HepG2 (cell line): Measurements from ENCODE around the gene ATG2A. TPM values are rescaled to one million over a fixed set of nuclear protein-coding genes. Genes with fewer than 3 reads are reported as not detected.

Experiments
- DBP ChIP-seq: sonication (generic); formaldehyde crosslinking; IDR thresholded peaks from 2 replicates; pipeline ENCODE4 v1.4.0; 2020; ENCODE audit warnings: missing genetic modification reagents; ENCODE audit errors: not compliant biosample characterization
- DMAP1 ChIP-seq: IDR thresholded peaks from 2 replicates; pipeline ENCODE4 v1.6.1; 2016
- HNRNPH1 ChIP-seq: fragments of 200-400 bp; formaldehyde crosslinking; optimal IDR thresholded peaks from 2 replicates; pipeline ENCODE3; 2017; ENCODE audit warnings: mild to moderate bottlenecking, low read depth, low read length
- MATR3 ChIP-seq: sonication (generic); formaldehyde crosslinking; IDR thresholded peaks from 2 replicates; pipeline ENCODE4 v1.4.0; 2020; ENCODE audit warnings: missing genetic modification reagents
- MED8 ChIP-seq: sonication (generic); formaldehyde crosslinking; IDR thresholded peaks from 2 replicates; pipeline ENCODE4 v1.8.1; 2023; ENCODE audit warnings: mild to moderate bottlenecking, missing genetic modification reagents; ENCODE audit not compliant: insufficient replicate concordance
- MIER3 ChIP-seq: IDR thresholded peaks from 2 replicates; pipeline ENCODE4 v1.6.1; 2016; ENCODE audit warnings: missing compliant biosample characterization, borderline replicate concordance
- MTF2 ChIP-seq: sonication (generic); formaldehyde crosslinking; IDR thresholded peaks from 2 replicates; pipeline ENCODE4 v1.5.0; 2020; ENCODE audit warnings: missing genetic modification reagents, borderline replicate concordance
- PAWR ChIP-seq: sonication (generic); formaldehyde crosslinking; IDR thresholded peaks from 2 replicates; pipeline ENCODE4 v1.4.0; 2020; ENCODE audit warnings: missing genetic modification reagents, mild to moderate bottlenecking, borderline replicate concordance
- PAX8 ChIP-seq: sonication (generic); formaldehyde crosslinking; IDR thresholded peaks from 2 replicates; pipeline ENCODE4 v1.8.0; 2022; ENCODE audit warnings: mild to moderate bottlenecking, missing genetic modification reagents, borderline replicate concordance
- PHB2 ChIP-seq: fragments of 450-650 bp; IDR thresholded peaks from 2 replicates; pipeline ENCODE4 v1.6.1; 2018; ENCODE audit not compliant: partially characterized antibody
- PPARG ChIP-seq: conservative IDR thresholded peaks from 2 replicates; pipeline ENCODE4 v1.6.1; 2016; ENCODE audit warnings: missing biosample characterization, missing genetic modification reagents
- PTBP1 ChIP-seq: fragments of 200-400 bp; formaldehyde crosslinking; IDR thresholded peaks from 2 replicates; pipeline ENCODE4 v1.6.1; 2018; ENCODE audit warnings: low read length, low read depth; ENCODE audit not compliant: poor library complexity, severe bottlenecking
- RAD51 ChIP-seq: fragments of 450-650 bp; IDR thresholded peaks from 2 replicates; pipeline ENCODE4 v1.6.1; 2016; ENCODE audit warnings: borderline replicate concordance
- REXO4 ChIP-seq: sonication (generic); formaldehyde crosslinking; IDR thresholded peaks from 2 replicates; pipeline ENCODE4 v1.8.0; 2022; ENCODE audit warnings: missing genetic modification reagents, mild to moderate bottlenecking, borderline replicate concordance
- SIX1 ChIP-seq: sonication (generic); formaldehyde crosslinking; IDR thresholded peaks from 2 replicates; pipeline ENCODE4 v1.4.0; 2020; ENCODE audit warnings: missing genetic modification reagents, borderline replicate concordance
- TBP ChIP-seq: sonication (generic); formaldehyde crosslinking; IDR thresholded peaks from 2 replicates; pipeline ENCODE4 v1.5.0; 2020; ENCODE audit warnings: missing genetic modification reagents
- TP53 ChIP-seq: sonication (generic); formaldehyde crosslinking; conservative IDR thresholded peaks from 2 replicates; pipeline ENCODE4 v1.4.0; 2020; ENCODE audit warnings: missing genetic modification reagents
- ZBTB1 ChIP-seq: sonication (generic); formaldehyde crosslinking; IDR thresholded peaks from 2 replicates; pipeline ENCODE4 v1.4.0; 2020; ENCODE audit warnings: missing genetic modification reagents, borderline replicate concordance
- ZBTB14 ChIP-seq: sonication (generic); formaldehyde crosslinking; IDR thresholded peaks from 2 replicates; pipeline ENCODE4 v1.4.0; 2020; ENCODE audit warnings: missing genetic modification reagents
- ZBTB3 ChIP-seq: sonication (generic); formaldehyde crosslinking; IDR thresholded peaks from 2 replicates; pipeline ENCODE4 v1.4.0; 2020; ENCODE audit warnings: low read depth, mild to moderate bottlenecking, moderate library complexity, missing genetic modification reagents, borderline replicate concordance
- ZNF101 ChIP-seq: sonication (generic); formaldehyde crosslinking; IDR thresholded peaks from 2 replicates; pipeline ENCODE4 v1.4.0; 2020; ENCODE audit warnings: mild to moderate bottlenecking, low read depth, missing genetic modification reagents, borderline replicate concordance
- ZNF143 ChIP-seq: sonication (generic); formaldehyde crosslinking; IDR thresholded peaks from 2 replicates; pipeline ENCODE4 v1.4.0; 2020; ENCODE audit warnings: missing genetic modification reagents
- ZNF20 ChIP-seq: sonication (generic); formaldehyde crosslinking; IDR thresholded peaks from 2 replicates; pipeline ENCODE4 v1.4.0; 2020; ENCODE audit warnings: mild to moderate bottlenecking, moderate library complexity, missing genetic modification reagents
- ZNF260 ChIP-seq: sonication (generic); formaldehyde crosslinking; IDR thresholded peaks from 2 replicates; pipeline ENCODE4 v1.4.0; 2020; ENCODE audit warnings: missing genetic modification reagents, low read depth, mild to moderate bottlenecking, borderline replicate concordance
- ZNF276 ChIP-seq: sonication (generic); formaldehyde crosslinking; IDR thresholded peaks from 2 replicates; pipeline ENCODE4 v1.4.0; 2020; ENCODE audit warnings: mild to moderate bottlenecking, low read depth, missing genetic modification reagents
- ZNF33B ChIP-seq: sonication (generic); formaldehyde crosslinking; IDR thresholded peaks from 2 replicates; pipeline ENCODE4 v1.5.1; 2020; ENCODE audit warnings: mild to moderate bottlenecking, missing genetic modification reagents
- ZNF569 ChIP-seq: sonication (generic); formaldehyde crosslinking; IDR thresholded peaks from 2 replicates; pipeline ENCODE4 v1.5.0; 2020; ENCODE audit warnings: mild to moderate bottlenecking, missing genetic modification reagents, moderate library complexity, borderline replicate concordance
- polyA plus RNA-seq, 8 experiments: library from polyadenylated mRNA; depleted of rRNA in 3 of 8; stranded (reverse) in 7 of 8; unstranded in 1 of 8; fragments of >200 nt; fragmentation: Illumina TruSeq in 4 of 8; extraction: Trizol in 4 of 8; gene quantifications; 2 replicates each; pipeline versions ENCODE4 v1.2.1 to v1.2.3, GENCODE V29; 2011 to 2016; ENCODE audit warnings: low read depth in 4 of 8, missing spikeins in 1 of 8, mixed read lengths in 1 of 8; ENCODE audit not compliant: insufficient read depth in 1 of 8
- total RNA-seq, 5 experiments: library from RNA; depleted of rRNA; stranded (reverse); fragments of >200 nt; fragmentation: Illumina TruSeq; extraction: Trizol; gene quantifications; 2 replicates each; pipeline ENCODE4 v1.2.3, GENCODE V29; 2016; ENCODE audit warnings: low read depth in 1 of 5
- TF ChIP-seq, protein P1 (sequence below): sonication (generic); formaldehyde crosslinking; IDR thresholded peaks from 2 replicates; pipeline ENCODE4 v1.8.0; 2022; ENCODE audit warnings: missing genetic modification reagents, low read depth, mild to moderate bottlenecking, borderline replicate concordance

The ATG2A gene
- total and polyA plus RNA-seq, 2 of the 13 experiments (the other 11 are each of a cell fraction or from before 2014, with no cell fraction given) = 6.7 to 8.0 TPM

GRCh38 chr11:64887757-64888405 lies 29.1 kb downstream of the ATG2A start (continued):
- TF ChIP-seq PHB2 = no peak
- TF ChIP-seq REXO4 (CRISPR knock-in tag) = no peak
- peak; percentile 25; the same call in 1 of the 2 replicates for TF ChIP-seq ZNF143 (CRISPR knock-in tag)
- no peak for TF ChIP-seq PPARG (CRISPR knock-in tag)
- no peak for TF ChIP-seq MIER3 (CRISPR knock-in tag)
- no peak for TF ChIP-seq SIX1 (CRISPR knock-in tag)
- no peak for TF ChIP-seq MTF2 (CRISPR knock-in tag)
- TF ChIP-seq PAX8 (CRISPR knock-in tag) = no peak
- TF ChIP-seq DMAP1 (CRISPR knock-in tag) = no peak
- TF ChIP-seq HNRNPH1 = no peak
- TF ChIP-seq PAWR (CRISPR knock-in tag) = no peak
- no peak for TF ChIP-seq ZNF33B (CRISPR knock-in tag)
- no peak for TF ChIP-seq PTBP1
- no peak for TF ChIP-seq MATR3 (CRISPR knock-in tag)
- TF ChIP-seq DBP (CRISPR knock-in tag) = no peak
- no peak for TF ChIP-seq ZNF101 (CRISPR knock-in tag)
- no peak for TF ChIP-seq TBP (CRISPR knock-in tag)
- no peak for TF ChIP-seq ZNF20 (CRISPR knock-in tag)
- no peak for TF ChIP-seq RAD51
- no peak for TF ChIP-seq ZNF276 (CRISPR knock-in tag)
- 0 out of 2 replicates have a peak, but pooled peaks have one; percentile 35 for TF ChIP-seq ZBTB14 (CRISPR knock-in tag)
- TF ChIP-seq MED8 (CRISPR knock-in tag) = peak; percentile 34
- TF ChIP-seq ZBTB1 = no peak
- TF ChIP-seq ZNF569 (CRISPR knock-in tag) = no peak
- no peak for TF ChIP-seq TP53 (CRISPR knock-in tag)
- TF ChIP-seq ZNF260 (CRISPR knock-in tag) = no peak; the same call in 1 of the 2 replicates
- TF ChIP-seq ZBTB3 (CRISPR knock-in tag) = no peak
- TF ChIP-seq, protein P1, sequence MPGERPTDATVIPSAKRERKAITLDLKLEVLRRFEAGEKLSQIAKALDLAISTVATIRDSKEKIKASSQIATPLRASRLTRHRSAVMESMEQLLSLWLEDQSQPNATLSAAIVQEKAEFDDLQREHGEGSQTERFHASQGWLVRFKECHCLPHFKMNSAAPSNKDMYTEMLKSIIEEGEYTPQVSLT (CRISPR knock-in tag) = no peak
